ENCODE results near the gene THADA. TPM values are rescaled to one million over a fixed set of nuclear protein-coding genes. Genes with fewer than 3 reads are reported as not detected.

The THADA gene
- total and polyA plus RNA-seq, 2 donors (not counting 1 experiment from before 2014, with no cell fraction given) = 9.2 to 36.2 TPM

GRCh38 chr2:43228321-43228751 lies 367.5 kb downstream of the THADA start:
- H3K36me3 ChIP-seq (ENCODE audit: control insufficient read depth, insufficient read depth, low read length) = peaks cover 6% of the 10 kb centered on the region
- H3K9ac ChIP-seq (ENCODE audit: insufficient read depth, low read length) = no peak overlapping the region
- peaks cover 15% of the 10 kb centered on the region for H3K4me1 ChIP-seq (ENCODE audit: control insufficient read depth, extremely low read depth, insufficient read depth, low read length)
- TF ChIP-seq EZH2 (IDR thresholded peaks at IDR 0.05; ENCODE audit: low read length, missing control alignments) = no peak
- TF ChIP-seq CTCF (conservative IDR thresholded peaks at IDR 0.05 in 1 of 2, IDR thresholded peaks at IDR 0.05 in 1 of 2; ENCODE audit: low read depth in 1 of 2, low read length in 2 of 2) = no peak
- no peaks in the 10 kb centered on the region for H3K27me3 ChIP-seq (ENCODE audit: control insufficient read depth, insufficient read depth, low read length)
- peak overlapping the region; percentile 70 for H3K4me2 ChIP-seq (ENCODE audit: extremely low read depth, insufficient read depth, low read length)
- H2AFZ ChIP-seq (ENCODE audit: low read length) = no peak overlapping the region
- peak overlapping the region in 1 of 4 experiments; percentile 84 for H3K4me3 ChIP-seq (replicated peaks in 1 of 4; ENCODE audit: control extremely low read depth in 1 of 4, insufficient read depth in 1 of 4, low read depth in 3 of 4, low read length in 4 of 4)
- H3K79me2 ChIP-seq (ENCODE audit: control insufficient read depth, insufficient read depth, low read length) = peaks cover 29% of the 10 kb centered on the region
- H4K20me1 ChIP-seq (ENCODE audit: control insufficient read depth, extremely low read depth, insufficient read depth, low read length) = peaks cover 2% of the 10 kb centered on the region
- H3K27ac ChIP-seq (ENCODE audit: insufficient read depth, low read length) = peak overlapping the region; percentile 88
- H3K9me3 ChIP-seq (ENCODE audit: control insufficient read depth, insufficient read depth, low read depth, low read length) = no peaks in the 10 kb centered on the region
- peak; percentile 3 to 18 for DNase-seq (ENCODE audit: low read depth in 2 of 2)

- Histone ChIP-seq H3K9ac (ENCODE audit: insufficient read depth, low read length) (peak overlapping the region; percentile 87), H2AFZ (ENCODE audit: low read length) (no peak overlapping the region), H3K4me3 (replicated peaks in 1 of 4; ENCODE audit: control extremely low read depth in 1 of 4, insufficient read depth in 1 of 4, low read depth in 3 of 4, low read length in 4 of 4) (peak overlapping the region in 3 of 4 experiments; percentile 50 to 84 (median 67)), H3K4me1 (ENCODE audit: control insufficient read depth, extremely low read depth, insufficient read depth, low read length) (peaks cover 15% of the 10 kb centered on the region), H3K27ac (ENCODE audit: insufficient read depth, low read length) (peak overlapping the region; percentile 88), H3K9me3 (ENCODE audit: control insufficient read depth, insufficient read depth, low read depth, low read length) (no peaks in the 10 kb centered on the region), H3K36me3 (ENCODE audit: control insufficient read depth, insufficient read depth, low read length) (peaks cover 8% of the 10 kb centered on the region), H3K27me3 (ENCODE audit: control insufficient read depth, insufficient read depth, low read length) (no peaks in the 10 kb centered on the region), H3K4me2 (ENCODE audit: extremely low read depth, insufficient read depth, low read length) (peak overlapping the region; percentile 70), H3K79me2 (ENCODE audit: control insufficient read depth, insufficient read depth, low read length) (peaks cover 34% of the 10 kb centered on the region), H4K20me1 (ENCODE audit: control insufficient read depth, extremely low read depth, insufficient read depth, low read length) (peaks cover 2% of the 10 kb centered on the region)
- no peak for DNase-seq (ENCODE audit: low read depth in 2 of 2)
- TF ChIP-seq CTCF (conservative IDR thresholded peaks at IDR 0.05 in 1 of 2, IDR thresholded peaks at IDR 0.05 in 1 of 2; ENCODE audit: low read depth in 1 of 2, low read length in 2 of 2) = peak; percentile 25 to 45
- TF ChIP-seq EZH2 (IDR thresholded peaks at IDR 0.05; ENCODE audit: low read length, missing control alignments) = no peak
These were observed 368.0 kb downstream of the THADA start for GRCh38 chr2:43227830-43228281.

- H3K4me2 ChIP-seq (ENCODE audit: extremely low read depth, insufficient read depth, low read length) = peak overlapping the region; percentile 70
- peak overlapping the region; percentile 88 for H3K27ac ChIP-seq (ENCODE audit: insufficient read depth, low read length)
- peak overlapping the region; percentile 62 to 84 (median 66) for H3K4me3 ChIP-seq (replicated peaks in 1 of 4; ENCODE audit: control extremely low read depth in 1 of 4, insufficient read depth in 1 of 4, low read depth in 3 of 4, low read length in 4 of 4)
- H3K36me3 ChIP-seq (ENCODE audit: control insufficient read depth, insufficient read depth, low read length) = peaks cover 8% of the 10 kb centered on the region
- peak overlapping the region; percentile 87 for H3K9ac ChIP-seq (ENCODE audit: insufficient read depth, low read length)
- peaks cover 40% of the 10 kb centered on the region for H3K79me2 ChIP-seq (ENCODE audit: control insufficient read depth, insufficient read depth, low read length)
- H4K20me1 ChIP-seq (ENCODE audit: control insufficient read depth, extremely low read depth, insufficient read depth, low read length) = peaks cover 2% of the 10 kb centered on the region
- no peaks in the 10 kb centered on the region for H3K9me3 ChIP-seq (ENCODE audit: control insufficient read depth, insufficient read depth, low read depth, low read length)
- no peak overlapping the region for H2AFZ ChIP-seq (ENCODE audit: low read length)
- no peaks in the 10 kb centered on the region for H3K27me3 ChIP-seq (ENCODE audit: control insufficient read depth, insufficient read depth, low read length)
- peaks cover 15% of the 10 kb centered on the region for H3K4me1 ChIP-seq (ENCODE audit: control insufficient read depth, extremely low read depth, insufficient read depth, low read length)
- no peak for TF ChIP-seq EZH2 (IDR thresholded peaks at IDR 0.05; ENCODE audit: low read length, missing control alignments)
- no peak for TF ChIP-seq CTCF (conservative IDR thresholded peaks at IDR 0.05 in 1 of 2, IDR thresholded peaks at IDR 0.05 in 1 of 2; ENCODE audit: low read depth in 1 of 2, low read length in 2 of 2)
- DNase-seq (ENCODE audit: low read depth in 2 of 2) = peak; percentile 78 to 96
These were observed 368.6 kb downstream of the THADA start for GRCh38 chr2:43226955-43227829.
